Omental fat pad (tissue), 4 donors: ENCODE measurements around the gene FERMT2. TPM values are rescaled to one million over a fixed set of nuclear protein-coding genes. Genes with fewer than 3 reads are reported as not detected.

ENCODE experiments used
- ATAC-seq: fragments of 150-250 bp; one replicate; pipeline ENCODE4 v1.9.1; 2016; ENCODE audit warnings: mild to moderate bottlenecking, moderate library complexity; ENCODE audit not compliant: low FRiP score
- DNase-seq: peaks from one replicate; pipeline ENCODE4 v3.0.0-alpha.2; 2019; ENCODE audit warnings: low spot score
- total RNA-seq, 4 donors: library from RNA; depleted of rRNA; stranded (reverse); fragments of >200 nt; gene quantifications; one replicate each; pipeline ENCODE4 v1.1.0, GENCODE V29; 2016
- TF ChIP-seq, protein P1 (sequence below), 3 donors: fragments of 450-650 bp; IDR thresholded peaks; one replicate each; pipeline ENCODE4 v1.5.1; 2016 to 2017; ENCODE audit warnings: antibody characterized with exemption in 3 of 3, mild to moderate bottlenecking in 3 of 3, moderate library complexity in 2 of 3

FERMT2 gene, protein sequence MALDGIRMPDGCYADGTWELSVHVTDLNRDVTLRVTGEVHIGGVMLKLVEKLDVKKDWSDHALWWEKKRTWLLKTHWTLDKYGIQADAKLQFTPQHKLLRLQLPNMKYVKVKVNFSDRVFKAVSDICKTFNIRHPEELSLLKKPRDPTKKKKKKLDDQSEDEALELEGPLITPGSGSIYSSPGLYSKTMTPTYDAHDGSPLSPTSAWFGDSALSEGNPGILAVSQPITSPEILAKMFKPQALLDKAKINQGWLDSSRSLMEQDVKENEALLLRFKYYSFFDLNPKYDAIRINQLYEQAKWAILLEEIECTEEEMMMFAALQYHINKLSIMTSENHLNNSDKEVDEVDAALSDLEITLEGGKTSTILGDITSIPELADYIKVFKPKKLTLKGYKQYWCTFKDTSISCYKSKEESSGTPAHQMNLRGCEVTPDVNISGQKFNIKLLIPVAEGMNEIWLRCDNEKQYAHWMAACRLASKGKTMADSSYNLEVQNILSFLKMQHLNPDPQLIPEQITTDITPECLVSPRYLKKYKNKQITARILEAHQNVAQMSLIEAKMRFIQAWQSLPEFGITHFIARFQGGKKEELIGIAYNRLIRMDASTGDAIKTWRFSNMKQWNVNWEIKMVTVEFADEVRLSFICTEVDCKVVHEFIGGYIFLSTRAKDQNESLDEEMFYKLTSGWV
- 100 to 1,000 TPM; 158 to 209 (median 164) TPM for total RNA-seq

DNA sequence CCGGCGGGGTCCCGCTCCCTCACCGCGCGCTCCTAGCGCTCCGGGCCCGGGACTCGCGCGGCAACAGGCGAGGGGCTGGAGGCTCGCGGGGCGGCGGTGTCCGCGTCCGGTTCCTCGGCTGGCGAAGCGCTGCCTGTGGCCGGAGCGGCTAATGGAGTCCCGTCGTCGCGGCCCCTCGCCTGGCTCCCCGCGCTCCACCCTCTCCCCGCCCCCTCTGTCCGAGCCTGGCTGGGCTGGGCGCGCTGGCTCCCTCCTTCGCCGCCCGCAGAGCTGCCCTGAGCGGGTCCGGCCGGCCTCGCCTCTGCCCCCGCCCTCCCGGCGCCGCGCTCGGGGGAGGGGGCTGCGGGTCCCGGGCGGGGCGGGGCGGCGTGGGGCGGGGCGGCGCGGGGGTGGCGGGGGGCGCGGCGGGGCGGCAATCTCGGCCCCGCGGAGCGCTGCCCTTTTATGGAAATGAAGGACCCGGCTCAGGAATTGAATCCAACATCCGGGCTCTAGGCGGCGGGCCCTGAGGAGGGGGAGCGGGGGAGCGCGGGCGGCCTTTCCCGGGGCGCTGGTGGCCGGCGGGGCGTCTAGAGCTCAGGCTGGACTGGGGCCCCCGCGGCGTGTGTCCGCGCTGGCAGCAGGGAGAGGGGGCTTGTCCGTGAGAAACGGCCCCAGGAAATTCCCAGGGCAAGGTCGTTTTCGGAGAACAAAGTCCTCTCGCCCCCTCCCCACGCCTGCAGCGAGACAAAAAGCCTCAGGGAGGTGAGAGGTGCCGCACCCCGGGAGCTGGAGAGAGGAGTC lies at the start of gene FERMT2:
Gene FERMT2 (minus strand): TSS at position 153 of the 783 bp plus-strand sequence. CDS start 482 bp downstream, outside the sequence.
- DNase-seq (peak; percentile 53), ATAC-seq (peak; percentile 91)
- TF ChIP-seq, protein P1, sequence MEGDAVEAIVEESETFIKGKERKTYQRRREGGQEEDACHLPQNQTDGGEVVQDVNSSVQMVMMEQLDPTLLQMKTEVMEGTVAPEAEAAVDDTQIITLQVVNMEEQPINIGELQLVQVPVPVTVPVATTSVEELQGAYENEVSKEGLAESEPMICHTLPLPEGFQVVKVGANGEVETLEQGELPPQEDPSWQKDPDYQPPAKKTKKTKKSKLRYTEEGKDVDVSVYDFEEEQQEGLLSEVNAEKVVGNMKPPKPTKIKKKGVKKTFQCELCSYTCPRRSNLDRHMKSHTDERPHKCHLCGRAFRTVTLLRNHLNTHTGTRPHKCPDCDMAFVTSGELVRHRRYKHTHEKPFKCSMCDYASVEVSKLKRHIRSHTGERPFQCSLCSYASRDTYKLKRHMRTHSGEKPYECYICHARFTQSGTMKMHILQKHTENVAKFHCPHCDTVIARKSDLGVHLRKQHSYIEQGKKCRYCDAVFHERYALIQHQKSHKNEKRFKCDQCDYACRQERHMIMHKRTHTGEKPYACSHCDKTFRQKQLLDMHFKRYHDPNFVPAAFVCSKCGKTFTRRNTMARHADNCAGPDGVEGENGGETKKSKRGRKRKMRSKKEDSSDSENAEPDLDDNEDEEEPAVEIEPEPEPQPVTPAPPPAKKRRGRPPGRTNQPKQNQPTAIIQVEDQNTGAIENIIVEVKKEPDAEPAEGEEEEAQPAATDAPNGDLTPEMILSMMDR (IDR thresholded peaks at IDR 0.05) = no peak

DNA sequence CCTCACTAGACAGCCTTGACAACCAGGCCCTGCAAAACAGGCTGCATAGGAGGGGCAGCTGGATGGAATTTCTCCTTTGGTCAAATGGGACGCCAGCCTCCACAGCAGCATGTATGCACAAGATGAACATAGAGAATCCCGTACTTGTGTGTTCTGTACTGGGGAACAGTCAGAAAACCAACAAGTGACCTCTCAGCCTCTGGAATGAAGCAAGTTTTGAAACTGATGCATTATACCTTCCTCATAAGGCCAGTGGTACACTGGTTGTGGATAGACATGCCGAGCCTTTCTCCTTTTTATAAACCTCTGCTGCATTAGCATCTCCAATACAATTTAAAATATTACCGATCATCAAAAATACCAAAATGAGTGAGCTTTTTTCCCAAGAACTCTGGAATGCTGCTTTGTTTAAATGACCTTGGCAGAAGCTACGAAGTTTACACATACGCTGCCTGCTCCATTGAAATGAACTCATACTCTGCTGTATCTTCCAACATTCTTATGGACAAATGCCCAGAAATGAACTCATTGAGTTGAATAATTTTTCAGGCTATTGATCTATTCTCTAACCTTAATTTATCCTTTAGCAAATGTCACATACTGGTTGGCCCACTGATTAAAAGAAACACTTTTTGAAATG lies 47.6 kb upstream of the FERMT2 start:
- TF ChIP-seq, protein P1 (IDR thresholded peaks at IDR 0.05) = no peak
- ATAC-seq (no peak), DNase-seq (no peak)

DNA sequence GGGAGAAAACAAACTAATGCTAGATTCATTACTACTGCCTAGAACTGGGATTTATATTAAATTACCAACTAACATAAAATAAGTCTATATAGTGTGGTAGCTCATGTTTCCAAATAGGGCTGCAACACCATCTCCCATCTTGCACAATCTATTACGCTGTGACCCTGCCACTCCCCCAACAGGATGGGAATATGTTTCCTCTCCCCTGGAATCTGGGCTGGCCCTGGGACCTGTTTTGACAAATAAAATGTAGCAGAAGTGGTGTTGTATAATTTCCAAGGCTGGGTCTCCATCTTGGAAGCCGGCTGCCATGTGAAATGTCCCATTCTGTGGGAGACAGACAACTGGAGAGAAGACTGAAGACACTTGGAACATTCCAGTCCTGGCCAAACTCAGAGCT lies 45.6 kb upstream of the FERMT2 start:
- TF ChIP-seq, protein P1 (IDR thresholded peaks at IDR 0.05) = no peak
- ATAC-seq (no peak), DNase-seq (no peak)

DNA sequence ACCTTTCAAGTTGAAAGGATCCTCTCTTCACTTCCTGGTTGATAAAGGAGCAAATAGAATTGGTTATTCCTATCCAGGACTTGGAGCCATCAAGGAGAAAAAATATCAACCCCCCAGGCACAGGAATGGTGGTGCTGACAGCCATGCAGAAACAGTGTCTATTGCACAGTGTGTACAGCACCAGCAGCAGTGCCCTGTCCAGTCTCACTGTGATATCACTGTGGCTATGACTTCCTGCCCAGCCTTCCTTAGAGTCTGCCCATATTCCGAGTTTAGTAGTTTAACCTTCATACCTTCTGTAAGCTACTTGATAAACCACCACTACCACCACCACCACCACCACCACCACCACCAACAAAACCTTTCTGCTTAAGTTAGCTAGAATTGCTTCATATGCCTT lies 45.1 kb upstream of the FERMT2 start:
- ATAC-seq = no peak
- TF ChIP-seq, protein P1 (IDR thresholded peaks at IDR 0.05) = no peak
- no peak for DNase-seq

GRCh38 chr14:52992236-52992870 lies 41.5 kb upstream of the FERMT2 start:
- DNase-seq (no peak), ATAC-seq (no peak)
- TF ChIP-seq, protein P1 (IDR thresholded peaks at IDR 0.05) = no peak

DNA sequence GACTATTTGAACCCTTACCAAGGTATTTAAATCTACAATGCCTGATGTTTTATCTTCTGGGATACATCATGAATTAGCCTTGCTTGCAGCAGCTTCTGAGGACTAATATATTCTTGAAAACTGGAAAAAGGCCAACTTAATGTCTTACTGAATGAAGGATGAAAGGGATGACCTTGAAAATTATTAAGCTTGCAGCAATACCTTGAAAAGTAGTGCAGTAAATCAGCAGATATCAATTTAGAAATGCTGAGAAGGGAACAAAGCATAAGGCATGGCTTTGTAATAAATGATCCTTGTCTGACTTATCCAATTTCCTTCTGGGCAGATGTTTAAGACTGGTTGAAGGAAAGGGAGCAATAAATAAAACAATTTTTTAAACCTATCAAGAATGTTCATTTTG lies 37.3 kb upstream of the FERMT2 start:
- TF ChIP-seq, protein P1 (IDR thresholded peaks at IDR 0.05) = no peak
- ATAC-seq = no peak
- DNase-seq = no peak
